TTC549 (cell line): ENCODE data around the gene LATS2.
"Not testable (repeated sequence)": the region's sequence is repeated elsewhere in the genome, so short reads cannot be mapped to it uniquely, and the experiment has no call there.

ENCODE experiments used
- FAIRE-seq: peaks from 2 replicates; lab custom pipeline; 2012; peaks lifted over from hg19 to GRCh38; lab: Jason Lieb, UNC

The LATS2 gene

GRCh38 chr13:21075011-21075378 is 13.6 kb upstream of the LATS2 start:
- FAIRE-seq = no peak

GRCh38 chr13:21074546-21074945 is 13.2 kb upstream of the LATS2 start:
- FAIRE-seq = no peak

GRCh38 chr13:21071924-21072323 is 10.5 kb upstream of the LATS2 start:
- no peak for FAIRE-seq

GRCh38 chr13:21071015-21071414 is 9.6 kb upstream of the LATS2 start:
- no peak for FAIRE-seq

DNA sequence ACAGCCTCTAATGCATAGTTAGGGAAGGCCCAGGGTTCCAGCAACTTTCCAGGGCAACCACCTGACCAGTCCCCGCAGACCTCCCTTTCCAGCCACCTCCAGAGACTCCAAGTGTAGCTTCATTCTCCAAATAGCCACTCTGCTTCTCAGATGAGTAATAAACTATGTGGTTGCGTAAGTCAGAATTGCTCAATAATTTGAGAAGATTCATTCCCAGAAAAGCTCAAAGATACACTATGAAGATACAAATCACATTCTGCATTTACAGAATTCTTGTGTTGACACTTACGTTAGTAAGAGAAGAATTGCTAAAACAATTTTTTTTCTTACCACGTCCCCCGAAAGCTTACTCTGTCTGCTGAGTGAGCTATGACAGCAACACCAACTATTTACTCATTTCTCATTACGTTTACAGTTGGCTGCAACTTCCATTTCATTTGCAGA is 8.2 kb upstream of the LATS2 start:
- no peak for FAIRE-seq

DNA sequence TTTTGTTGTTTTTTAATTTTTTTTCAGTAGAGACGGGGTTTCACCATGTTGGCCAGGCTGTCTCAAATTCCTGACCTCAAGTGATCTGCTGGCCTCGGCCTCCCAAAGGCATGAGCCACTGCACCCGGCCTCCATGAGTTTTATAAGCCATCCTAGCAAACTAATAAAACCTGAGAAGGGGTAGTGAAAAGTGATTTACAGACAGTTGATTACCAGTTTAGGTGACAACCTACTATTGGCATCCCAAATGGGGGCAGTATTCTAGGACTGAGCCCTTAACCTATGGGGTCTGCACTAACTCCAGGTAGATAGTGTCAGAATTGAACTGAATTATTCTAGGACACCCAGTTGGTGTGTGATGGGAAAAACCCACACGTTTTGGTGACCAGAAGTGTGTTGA is 6.5 kb upstream of the LATS2 start:
- FAIRE-seq = no peak

DNA sequence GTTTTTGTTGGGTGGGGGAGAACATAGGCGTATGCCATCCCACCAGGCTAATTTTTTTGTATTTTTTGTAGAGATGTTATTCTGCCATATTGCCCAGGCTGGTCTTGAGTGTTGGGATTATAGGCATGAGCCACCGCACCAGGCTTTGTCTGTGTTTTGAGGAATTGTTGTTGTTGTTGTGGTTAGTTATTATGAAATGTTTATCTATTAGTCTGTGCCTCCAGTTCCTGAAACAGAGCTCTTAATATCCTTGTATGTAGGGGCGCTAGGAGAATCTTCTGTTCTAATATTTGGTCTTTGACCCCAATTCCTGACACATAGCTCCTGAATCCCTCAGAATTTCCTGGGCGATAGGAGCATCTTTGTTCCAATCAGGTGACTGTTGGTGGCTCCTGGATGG is 5.6 kb upstream of the LATS2 start:
- no peak for FAIRE-seq

- no peak for FAIRE-seq
These were observed 4.3 kb upstream of the LATS2 start for GRCh38 chr13:21065686-21066085.

- no peak for FAIRE-seq
These were observed 1.6 kb upstream of the LATS2 start for GRCh38 chr13:21063031-21063430.

DNA sequence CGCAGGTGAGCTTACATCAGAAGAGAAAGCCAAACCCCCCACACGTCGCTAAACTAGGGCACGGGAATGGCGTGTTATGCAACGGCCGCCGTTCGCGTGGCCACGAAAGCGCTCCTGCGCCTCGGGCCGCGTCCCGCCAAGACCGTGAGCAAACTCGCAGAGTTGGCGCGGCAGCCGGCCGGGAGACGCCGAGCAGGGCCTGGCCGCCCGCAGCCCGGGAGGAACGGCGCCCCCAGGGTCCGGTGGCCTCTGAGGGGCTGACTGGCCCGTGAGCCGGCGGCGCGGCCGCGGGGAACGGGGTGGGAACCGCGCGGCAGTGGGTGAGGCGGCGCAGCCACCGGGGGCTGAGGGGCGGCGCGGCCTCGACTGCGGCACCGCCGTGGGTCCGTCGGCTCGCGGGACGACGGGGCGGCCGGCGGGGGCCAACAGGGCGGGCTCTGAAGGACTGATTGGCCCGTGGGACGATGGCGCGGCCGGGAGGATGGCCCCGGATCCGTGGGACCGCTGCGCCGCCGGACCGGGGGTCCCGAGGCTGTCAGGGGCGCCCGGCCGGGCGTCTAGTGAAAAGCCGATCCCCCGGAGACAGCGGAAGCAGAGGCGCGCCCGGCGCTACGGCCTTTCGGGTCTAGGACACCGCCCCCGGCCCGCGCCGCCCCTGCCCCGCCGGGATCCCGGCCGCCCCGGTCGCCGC is 903 bp downstream of the LATS2 start:
- FAIRE-seq = no peak

DNA sequence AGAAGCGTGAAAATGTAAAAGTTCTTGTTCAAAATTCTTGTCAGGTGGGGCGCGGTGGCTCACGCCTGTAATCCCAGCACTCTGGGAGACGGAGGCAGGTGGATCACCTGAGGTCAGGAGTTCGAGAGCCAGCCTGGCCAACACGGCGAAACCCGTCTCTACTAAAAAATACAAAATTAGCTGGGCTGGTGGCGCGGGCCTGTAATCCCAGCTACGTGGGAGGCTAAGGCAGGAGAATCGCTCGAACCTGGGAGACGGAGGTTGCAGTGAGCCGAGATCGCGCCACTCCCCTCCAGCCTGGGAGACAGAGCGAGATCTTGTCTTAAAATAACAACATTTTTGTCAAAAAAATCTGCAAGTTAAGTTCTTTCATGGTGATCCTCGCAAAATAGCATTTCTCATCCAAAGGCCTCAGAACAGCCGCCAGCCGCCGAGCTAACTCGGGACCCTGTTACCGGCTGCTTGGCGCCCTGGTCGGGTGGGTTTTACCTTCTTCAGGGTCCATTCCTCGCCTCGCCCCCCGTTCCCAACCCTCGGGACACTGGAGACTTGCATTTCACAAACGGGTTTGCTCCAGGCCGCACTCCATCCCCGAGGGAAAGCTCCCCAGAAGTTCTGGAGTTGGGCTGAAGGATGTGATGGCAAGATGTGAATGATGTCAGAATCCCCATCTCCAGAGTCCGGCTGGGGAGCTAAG is 1.6 kb downstream of the LATS2 start:
- FAIRE-seq = no peak

- no peak for FAIRE-seq
These were observed 3.0 kb downstream of the LATS2 start for GRCh38 chr13:21058361-21058760.

- FAIRE-seq = no peak
These were observed 5.8 kb downstream of the LATS2 start for GRCh38 chr13:21055511-21056045.

- no peak for FAIRE-seq
These were observed 6.4 kb downstream of the LATS2 start for GRCh38 chr13:21055016-21055415.

DNA sequence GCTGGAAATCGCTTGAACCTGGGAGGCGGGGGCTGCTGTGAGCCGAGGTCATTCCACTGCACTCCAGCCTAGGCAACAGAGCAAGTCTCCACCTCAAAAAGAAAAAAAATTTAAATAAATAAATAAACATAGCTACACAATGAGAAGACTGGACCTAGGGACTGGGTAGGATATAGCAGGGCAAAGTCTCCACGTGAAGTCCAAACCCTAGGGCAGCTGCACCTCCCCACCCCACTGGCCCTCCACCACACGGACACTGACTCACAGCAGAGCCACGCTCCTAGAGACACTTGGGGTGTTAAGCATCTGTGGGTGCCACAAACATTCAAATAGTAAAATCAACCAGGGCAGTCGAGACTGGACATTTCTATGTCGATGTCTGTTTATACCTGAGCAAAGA is 7.1 kb downstream of the LATS2 start:
- no peak for FAIRE-seq

GRCh38 chr13:21053231-21053630 is 8.2 kb downstream of the LATS2 start:
- FAIRE-seq = no peak

DNA sequence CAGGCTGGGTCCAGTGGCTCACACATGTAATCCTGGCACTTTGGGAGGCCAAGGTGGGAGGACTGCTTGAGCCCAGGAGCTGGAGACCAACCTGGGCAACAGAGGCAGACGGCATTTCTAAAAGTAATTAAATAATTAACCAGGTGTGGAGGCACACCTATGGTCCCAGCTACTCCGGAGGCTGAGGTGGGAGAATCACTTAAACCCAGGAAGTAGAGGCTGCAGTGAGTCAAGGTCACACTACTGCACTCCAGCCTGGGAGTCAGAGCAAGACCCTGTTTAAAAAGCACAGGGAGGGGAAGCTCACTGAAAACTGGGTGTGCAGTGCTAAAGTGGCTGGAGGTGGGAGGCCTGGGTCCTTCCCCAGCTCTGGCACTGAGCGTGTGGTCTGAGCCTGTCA is 9.7 kb downstream of the LATS2 start:
- no peak for FAIRE-seq

- no peak for FAIRE-seq
These were observed 10.8 kb downstream of the LATS2 start for GRCh38 chr13:21050288-21051197.

GRCh38 chr13:21049731-21050130 is 11.7 kb downstream of the LATS2 start:
- not testable (repeated sequence) for FAIRE-seq

DNA sequence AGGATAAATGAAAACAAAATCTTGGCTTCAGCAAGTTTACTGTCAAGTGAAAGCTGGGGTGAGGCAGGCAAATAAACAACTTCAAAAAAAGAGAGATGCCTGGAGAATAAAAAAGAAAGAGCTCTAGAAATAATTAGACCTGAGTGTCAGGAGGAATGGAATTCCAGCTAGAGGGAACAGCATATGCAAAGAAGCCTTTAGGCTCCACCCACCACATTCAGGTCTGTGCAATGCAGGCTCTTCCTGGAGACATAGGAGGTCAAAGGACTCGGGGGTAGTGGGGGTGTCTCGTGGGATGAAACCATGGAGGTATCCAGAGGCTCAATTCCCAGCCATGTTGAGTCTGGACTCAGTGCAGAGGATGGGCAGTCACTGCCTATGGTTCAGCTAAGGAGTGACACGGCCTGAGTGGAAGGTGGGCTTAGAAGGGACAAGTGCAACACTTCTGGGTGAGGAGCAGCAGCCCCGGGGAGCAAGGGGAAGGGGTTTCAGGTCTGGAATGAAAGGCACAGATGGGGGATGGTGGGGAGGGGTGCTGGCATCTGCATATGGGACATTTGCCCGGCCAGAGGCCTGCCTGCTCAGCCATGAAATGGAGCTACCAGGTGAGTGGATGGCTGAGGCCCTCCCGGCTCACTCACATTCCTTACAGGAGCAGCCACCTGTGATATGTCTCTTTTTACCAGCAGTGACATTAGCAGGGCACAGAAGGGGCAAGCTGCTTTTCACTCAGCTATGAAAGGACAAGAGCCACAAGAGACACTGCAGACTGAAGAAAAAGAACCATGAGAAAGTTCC is 12.3 kb downstream of the LATS2 start:
- FAIRE-seq = no peak

- no peak for FAIRE-seq
These were observed 13.6 kb downstream of the LATS2 start for GRCh38 chr13:21047591-21048282.
